ENCODE measurements around the gene TMEM17. TPM values are rescaled to one million over a fixed set of nuclear protein-coding genes. Genes with fewer than 3 reads are reported as not detected.

Gene TMEM17
- total and polyA plus RNA-seq, 9 of the 15 experiments (the other 6 are each of a cell fraction or from before 2014, with no cell fraction given), result 0.58 to 2.2 (median 1.2) TPM

DNA sequence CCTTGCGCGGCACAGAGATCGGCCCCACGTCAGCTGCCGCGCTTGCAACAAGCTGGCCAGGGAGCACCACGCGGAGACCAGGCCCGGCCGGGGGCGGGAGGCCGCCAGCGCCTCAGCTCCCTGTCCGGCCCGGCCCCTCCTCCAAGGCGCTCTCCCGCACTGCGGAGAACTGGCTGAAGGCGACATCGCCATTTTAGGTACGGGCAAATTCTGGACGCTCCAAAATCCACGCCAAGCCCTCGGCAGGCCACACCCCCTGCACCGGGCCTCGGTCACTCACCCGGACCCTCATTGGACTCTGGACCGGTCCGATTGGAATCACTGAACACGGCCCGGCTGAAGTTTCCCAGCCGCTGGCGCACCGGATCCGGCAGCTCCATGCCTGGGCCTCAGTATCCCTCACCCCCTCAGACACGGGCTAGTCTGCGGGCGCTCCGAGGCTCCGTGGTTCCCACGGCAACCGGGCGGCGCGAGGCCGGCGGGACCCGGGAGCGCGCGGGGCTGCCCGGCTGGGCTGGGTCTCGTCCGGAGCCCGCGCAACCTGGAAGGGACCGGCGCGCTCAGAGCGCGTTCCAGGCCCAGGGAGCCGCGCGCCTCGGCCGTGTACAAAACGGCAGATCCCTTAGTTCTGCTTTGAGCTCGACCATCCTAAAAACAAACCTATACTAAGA, at the start of gene TMEM17 (continued):
- no peak for TF ChIP-seq ZMIZ1 (IDR thresholded peaks at IDR 0.05; ENCODE audit: low read depth in 2 of 2, low read length in 2 of 2)
- no peak for TF ChIP-seq LEF1 (IDR thresholded peaks at IDR 0.05)
- peak; percentile 60 for TF ChIP-seq SMAD4 (CRISPR knock-in tag; conservative IDR thresholded peaks at IDR 0.05)
- TF ChIP-seq FOXA3 (CRISPR knock-in tag; conservative IDR thresholded peaks at IDR 0.05 in 1 of 2, IDR thresholded peaks at IDR 0.05 in 1 of 2), result no peak
- TF ChIP-seq RBM34 (IDR thresholded peaks at IDR 0.05; ENCODE audit: borderline replicate concordance, insufficient read depth, low read length), result no peak
- no peak for TF ChIP-seq ETV1 (tag; conservative IDR thresholded peaks at IDR 0.05; ENCODE audit: low read depth)
- TF ChIP-seq GATAD2B (IDR thresholded peaks at IDR 0.05; ENCODE audit: borderline replicate concordance), result peak; percentile 53; the same call in 1 of the 2 replicates
- TF ChIP-seq, protein P1, sequence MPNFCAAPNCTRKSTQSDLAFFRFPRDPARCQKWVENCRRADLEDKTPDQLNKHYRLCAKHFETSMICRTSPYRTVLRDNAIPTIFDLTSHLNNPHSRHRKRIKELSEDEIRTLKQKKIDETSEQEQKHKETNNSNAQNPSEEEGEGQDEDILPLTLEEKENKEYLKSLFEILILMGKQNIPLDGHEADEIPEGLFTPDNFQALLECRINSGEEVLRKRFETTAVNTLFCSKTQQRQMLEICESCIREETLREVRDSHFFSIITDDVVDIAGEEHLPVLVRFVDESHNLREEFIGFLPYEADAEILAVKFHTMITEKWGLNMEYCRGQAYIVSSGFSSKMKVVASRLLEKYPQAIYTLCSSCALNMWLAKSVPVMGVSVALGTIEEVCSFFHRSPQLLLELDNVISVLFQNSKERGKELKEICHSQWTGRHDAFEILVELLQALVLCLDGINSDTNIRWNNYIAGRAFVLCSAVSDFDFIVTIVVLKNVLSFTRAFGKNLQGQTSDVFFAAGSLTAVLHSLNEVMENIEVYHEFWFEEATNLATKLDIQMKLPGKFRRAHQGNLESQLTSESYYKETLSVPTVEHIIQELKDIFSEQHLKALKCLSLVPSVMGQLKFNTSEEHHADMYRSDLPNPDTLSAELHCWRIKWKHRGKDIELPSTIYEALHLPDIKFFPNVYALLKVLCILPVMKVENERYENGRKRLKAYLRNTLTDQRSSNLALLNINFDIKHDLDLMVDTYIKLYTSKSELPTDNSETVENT (CRISPR knock-in tag; IDR thresholded peaks at IDR 0.05), result 0 out of 2 replicates have a peak, but pooled peaks have one; percentile 43
- TF ChIP-seq TFE3 (CRISPR knock-in tag; IDR thresholded peaks at IDR 0.05), result no peak
- TF ChIP-seq FOSL1 (tag; conservative IDR thresholded peaks at IDR 0.05), result peak; percentile 16; the same call in 1 of the 2 replicates
- no peak for TF ChIP-seq POLR3A (IDR thresholded peaks at IDR 0.05; ENCODE audit: borderline replicate concordance, extremely low read depth, insufficient read depth, insufficient read length)
- no peak for TF ChIP-seq TOE1 (IDR thresholded peaks at IDR 0.05; ENCODE audit: borderline replicate concordance)
- TF ChIP-seq TOE1 (CRISPR knock-in tag; IDR thresholded peaks at IDR 0.05; ENCODE audit: borderline replicate concordance, low read depth), result no peak
- TF ChIP-seq KDM2B (CRISPR knock-in tag; IDR thresholded peaks at IDR 0.05), result no peak
- no peak for TF ChIP-seq ZNF347 (CRISPR knock-in tag; IDR thresholded peaks at IDR 0.05; ENCODE audit: low read depth)
- TF ChIP-seq XRCC5 (IDR thresholded peaks at IDR 0.05; ENCODE audit: low read depth, low read length), result peak; percentile 82; the same call in 1 of the 2 replicates
- TF ChIP-seq PPARD (CRISPR knock-in tag; IDR thresholded peaks at IDR 0.05), result no peak
- no peak for TF ChIP-seq ILK (tag; IDR thresholded peaks at IDR 0.05; ENCODE audit: borderline replicate concordance, low read depth)
- TF ChIP-seq ZNF212 (CRISPR knock-in tag; IDR thresholded peaks at IDR 0.05), result no peak
- TF ChIP-seq OTX1 (CRISPR knock-in tag; IDR thresholded peaks at IDR 0.05), result no peak
- TF ChIP-seq XRCC4 (IDR thresholded peaks at IDR 0.05; ENCODE audit: extremely low read depth, insufficient read depth, insufficient read length), result no peak
